ENCODE results near the gene MROH2B.

MROH2B gene

GRCh38 chr5:41071242-41071641 lies at the start of gene MROH2B:
MROH2B (minus strand) TSS chr5:41071342; CDS start chr5:41070852, 490 bp downstream.
- H3K4me1 Mint-ChIP-seq (ENCODE audit: low read depth): no peaks in the 10 kb centered on the region
- no peak within 1 kb of the TSS for H3K27ac Mint-ChIP-seq
- no peaks in the 10 kb centered on the region for H3K36me3 Mint-ChIP-seq (ENCODE audit: low read depth)
- H3K27me3 Mint-ChIP-seq: no peaks in the 10 kb centered on the region
- no peak within 1 kb of the TSS for H3K4me3 Mint-ChIP-seq
- H3K9me3 Mint-ChIP-seq: peaks cover 3% of the 10 kb centered on the region

- no peaks in the 10 kb centered on the region for H3K36me3 Mint-ChIP-seq (ENCODE audit: low read depth)
- H3K27ac Mint-ChIP-seq: no peak overlapping the region
- H3K4me1 Mint-ChIP-seq (ENCODE audit: low read depth): no peaks in the 10 kb centered on the region
- no peaks in the 10 kb centered on the region for H3K27me3 Mint-ChIP-seq
- no peaks in the 10 kb centered on the region for H3K9me3 Mint-ChIP-seq
- H3K4me3 Mint-ChIP-seq: no peak overlapping the region
Observed at GRCh38 chr5:41120600-41120999, 49.5 kb upstream of the MROH2B start.

GRCh38 chr5:41118177-41118576 lies 47.0 kb upstream of the MROH2B start:
- Mint-ChIP-seq H3K27ac (no peak overlapping the region), H3K9me3 (no peaks in the 10 kb centered on the region), H3K4me3 (no peak overlapping the region), H3K4me1 (ENCODE audit: low read depth) (no peaks in the 10 kb centered on the region), H3K27me3 (no peaks in the 10 kb centered on the region), H3K36me3 (ENCODE audit: low read depth) (no peaks in the 10 kb centered on the region)

- Mint-ChIP-seq H3K9me3 (no peaks in the 10 kb centered on the region), H3K27ac (no peak overlapping the region), H3K27me3 (no peaks in the 10 kb centered on the region), H3K4me3 (no peak overlapping the region), H3K36me3 (ENCODE audit: low read depth) (no peaks in the 10 kb centered on the region), H3K4me1 (ENCODE audit: low read depth) (no peaks in the 10 kb centered on the region)
Observed at GRCh38 chr5:41115281-41115680, 44.1 kb upstream of the MROH2B start.

GRCh38 chr5:41112486-41113455 lies 41.6 kb upstream of the MROH2B start:
- Mint-ChIP-seq H3K36me3 (ENCODE audit: low read depth) (no peaks in the 10 kb centered on the region), H3K27ac (no peak overlapping the region), H3K27me3 (no peaks in the 10 kb centered on the region), H3K4me3 (no peak overlapping the region), H3K4me1 (ENCODE audit: low read depth) (no peaks in the 10 kb centered on the region), H3K9me3 (no peaks in the 10 kb centered on the region)

GRCh38 chr5:41109186-41109585 lies 38.0 kb upstream of the MROH2B start:
- H3K27ac Mint-ChIP-seq: no peak overlapping the region
- no peaks in the 10 kb centered on the region for H3K36me3 Mint-ChIP-seq (ENCODE audit: low read depth)
- no peaks in the 10 kb centered on the region for H3K9me3 Mint-ChIP-seq
- no peaks in the 10 kb centered on the region for H3K4me1 Mint-ChIP-seq (ENCODE audit: low read depth)
- no peaks in the 10 kb centered on the region for H3K27me3 Mint-ChIP-seq
- H3K4me3 Mint-ChIP-seq: no peak overlapping the region

- H3K4me3 Mint-ChIP-seq: no peak overlapping the region
- H3K9me3 Mint-ChIP-seq: no peaks in the 10 kb centered on the region
- H3K27me3 Mint-ChIP-seq: no peaks in the 10 kb centered on the region
- no peaks in the 10 kb centered on the region for H3K4me1 Mint-ChIP-seq (ENCODE audit: low read depth)
- H3K27ac Mint-ChIP-seq: no peak overlapping the region
- H3K36me3 Mint-ChIP-seq (ENCODE audit: low read depth): no peaks in the 10 kb centered on the region
Observed at GRCh38 chr5:41102341-41102740, 31.2 kb upstream of the MROH2B start.

- no peaks in the 10 kb centered on the region for H3K9me3 Mint-ChIP-seq
- H3K27ac Mint-ChIP-seq: no peak overlapping the region
- H3K27me3 Mint-ChIP-seq: no peaks in the 10 kb centered on the region
- H3K4me3 Mint-ChIP-seq: no peak overlapping the region
- H3K36me3 Mint-ChIP-seq (ENCODE audit: low read depth): no peaks in the 10 kb centered on the region
- H3K4me1 Mint-ChIP-seq (ENCODE audit: low read depth): no peaks in the 10 kb centered on the region
Observed at GRCh38 chr5:41097642-41098041, 26.5 kb upstream of the MROH2B start.

GRCh38 chr5:41095324-41096101 lies 24.4 kb upstream of the MROH2B start:
- no peak overlapping the region for H3K27ac Mint-ChIP-seq
- no peaks in the 10 kb centered on the region for H3K27me3 Mint-ChIP-seq
- H3K4me1 Mint-ChIP-seq (ENCODE audit: low read depth): no peaks in the 10 kb centered on the region
- no peaks in the 10 kb centered on the region for H3K9me3 Mint-ChIP-seq
- no peaks in the 10 kb centered on the region for H3K36me3 Mint-ChIP-seq (ENCODE audit: low read depth)
- no peak overlapping the region for H3K4me3 Mint-ChIP-seq

GRCh38 chr5:41094871-41095270 lies 23.7 kb upstream of the MROH2B start:
- no peak overlapping the region for H3K27ac Mint-ChIP-seq
- H3K9me3 Mint-ChIP-seq: no peaks in the 10 kb centered on the region
- no peak overlapping the region for H3K4me3 Mint-ChIP-seq

GRCh38 chr5:41093803-41094202 lies 22.7 kb upstream of the MROH2B start:
- Mint-ChIP-seq H3K4me1 (ENCODE audit: low read depth) (no peaks in the 10 kb centered on the region), H3K36me3 (ENCODE audit: low read depth) (no peaks in the 10 kb centered on the region), H3K9me3 (no peaks in the 10 kb centered on the region), H3K27me3 (no peaks in the 10 kb centered on the region), H3K4me3 (no peak overlapping the region), H3K27ac (no peak overlapping the region)

More at GRCh38 chr5:41094871-41095270, 23.7 kb upstream of the MROH2B start:
- Mint-ChIP-seq H3K36me3 (ENCODE audit: low read depth) (no peaks in the 10 kb centered on the region), H3K4me1 (ENCODE audit: low read depth) (no peaks in the 10 kb centered on the region), H3K27me3 (no peaks in the 10 kb centered on the region)

GRCh38 chr5:41087461-41087860 lies 16.3 kb upstream of the MROH2B start:
- Mint-ChIP-seq H3K36me3 (ENCODE audit: low read depth) (no peaks in the 10 kb centered on the region), H3K4me1 (ENCODE audit: low read depth) (no peaks in the 10 kb centered on the region), H3K27ac (no peak overlapping the region), H3K27me3 (no peaks in the 10 kb centered on the region), H3K9me3 (peaks cover 12% of the 10 kb centered on the region), H3K4me3 (no peak overlapping the region)

- no peaks in the 10 kb centered on the region for H3K36me3 Mint-ChIP-seq (ENCODE audit: low read depth)
- H3K9me3 Mint-ChIP-seq: peaks cover 16% of the 10 kb centered on the region
- H3K4me3 Mint-ChIP-seq: no peak overlapping the region
Observed at GRCh38 chr5:41083306-41083705, 12.2 kb upstream of the MROH2B start.

GRCh38 chr5:41071975-41072374 lies 833 bp upstream of the MROH2B start:
- Mint-ChIP-seq H3K27me3 (no peaks in the 10 kb centered on the region), H3K4me3 (no peak overlapping the region), H3K4me1 (ENCODE audit: low read depth) (no peaks in the 10 kb centered on the region), H3K9me3 (peaks cover 3% of the 10 kb centered on the region), H3K27ac (no peak overlapping the region), H3K36me3 (ENCODE audit: low read depth) (no peaks in the 10 kb centered on the region)

More at GRCh38 chr5:41083306-41083705, 12.2 kb upstream of the MROH2B start:
- H3K4me1 Mint-ChIP-seq (ENCODE audit: low read depth): no peaks in the 10 kb centered on the region
- H3K27ac Mint-ChIP-seq: no peak overlapping the region
- H3K27me3 Mint-ChIP-seq: no peaks in the 10 kb centered on the region
